T-helper 2 cell (primary cell): ENCODE results near the gene PIM3.

ENCODE experiments used
- DNase-seq, 5 experiments: peaks; one replicate each; pipeline versions ENCODE4 v3.0.0 to v3.0.0-alpha.2; 2012 to 2022
- total RNA-seq, 2 donors: gene quantifications; one replicate each; lab custom pipeline; 2026; lab: John Stamatoyannopoulos, UW

PIM3 gene
- total RNA-seq = 169 to 561 reads per million in 2 donors

GRCh38 chr22:49960159-49961004 lies at the start of gene PIM3:
Gene PIM3, plus strand, starts transcription at chr22:49960772. Its CDS starts 176 bp downstream, at chr22:49960948.
- peak; percentile 79 to 98 (median 87) for DNase-seq

GRCh38 chr22:49911881-49912625 lies 48.5 kb upstream of the PIM3 start:
- DNase-seq = no peak

- DNase-seq = no peak
These were observed 47.5 kb upstream of the PIM3 start for GRCh38 chr22:49913026-49913425.

GRCh38 chr22:49913446-49913845 lies 47.1 kb upstream of the PIM3 start:
- no peak for DNase-seq

- no peak for DNase-seq
These were observed 46.3 kb upstream of the PIM3 start for GRCh38 chr22:49914256-49914655.

GRCh38 chr22:49915610-49916009 lies 45.0 kb upstream of the PIM3 start:
- no peak for DNase-seq

GRCh38 chr22:49916831-49917230 lies 43.7 kb upstream of the PIM3 start:
- no peak for DNase-seq

GRCh38 chr22:49917974-49918910 lies 42.3 kb upstream of the PIM3 start, which contains the start of the genes ALG12 and CRELD2:
Gene ALG12, minus strand, starts transcription at chr22:49918438. Its CDS starts 4,673 bp downstream, at chr22:49913765.
Gene CRELD2, plus strand, starts transcription at chr22:49918634. Its CDS starts 136 bp downstream, at chr22:49918770.
- DNase-seq = peak; percentile 91 to 97 (median 95)

- DNase-seq = no peak
These were observed 41.4 kb upstream of the PIM3 start for GRCh38 chr22:49918911-49919881.

- DNase-seq = no peak
These were observed 39.7 kb upstream of the PIM3 start for GRCh38 chr22:49920859-49921258.

- DNase-seq = no peak
These were observed 38.9 kb upstream of the PIM3 start for GRCh38 chr22:49921508-49922278.

- no peak for DNase-seq
These were observed 38.1 kb upstream of the PIM3 start for GRCh38 chr22:49922484-49922883.

- peak in 1 of 5 experiments; percentile 2 for DNase-seq
These were observed 37.6 kb upstream of the PIM3 start for GRCh38 chr22:49922926-49923325.

GRCh38 chr22:49923445-49923844 lies 37.1 kb upstream of the PIM3 start:
- DNase-seq = peak in 2 of 5 experiments; percentile 25 to 45

- no peak for DNase-seq
These were observed 36.3 kb upstream of the PIM3 start for GRCh38 chr22:49924113-49924833.

GRCh38 chr22:49925525-49926128 lies 34.9 kb upstream of the PIM3 start:
- peak; percentile 36 to 85 (median 74) for DNase-seq

GRCh38 chr22:49926916-49927315 lies 33.7 kb upstream of the PIM3 start:
- no peak for DNase-seq

GRCh38 chr22:49927483-49928184 lies 32.9 kb upstream of the PIM3 start:
- DNase-seq = no peak

GRCh38 chr22:49928185-49928495 lies 32.4 kb upstream of the PIM3 start:
- DNase-seq = no peak
